ENCODE data around the gene DYSF.
"Not testable (repeated sequence)": the region's sequence is repeated elsewhere in the genome, so short reads cannot be mapped to it uniquely, and the experiment has no call there.

DYSF gene

DNA sequence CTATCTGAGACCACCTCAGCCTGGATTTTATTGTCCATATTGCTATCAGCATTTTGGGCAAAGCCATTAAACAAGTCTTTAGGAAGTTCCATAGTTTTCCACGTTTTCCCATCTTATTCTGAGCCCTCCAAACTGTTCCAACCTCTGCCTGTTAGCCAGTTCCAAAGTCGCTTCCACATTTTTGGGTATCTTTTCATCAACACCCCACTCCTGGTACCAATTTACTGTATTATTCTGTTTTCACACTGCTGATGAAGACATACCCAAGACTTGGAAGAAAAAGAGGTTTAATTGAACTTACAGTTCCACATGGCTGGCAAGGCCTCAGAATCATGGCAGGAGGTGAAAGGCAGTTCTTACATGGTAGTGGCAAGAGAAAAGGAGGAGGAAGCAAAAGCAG lies 204.9 kb downstream of the DYSF start:
- not testable (repeated sequence) for DNase-seq (ENCODE audit: low spot score)

DNA sequence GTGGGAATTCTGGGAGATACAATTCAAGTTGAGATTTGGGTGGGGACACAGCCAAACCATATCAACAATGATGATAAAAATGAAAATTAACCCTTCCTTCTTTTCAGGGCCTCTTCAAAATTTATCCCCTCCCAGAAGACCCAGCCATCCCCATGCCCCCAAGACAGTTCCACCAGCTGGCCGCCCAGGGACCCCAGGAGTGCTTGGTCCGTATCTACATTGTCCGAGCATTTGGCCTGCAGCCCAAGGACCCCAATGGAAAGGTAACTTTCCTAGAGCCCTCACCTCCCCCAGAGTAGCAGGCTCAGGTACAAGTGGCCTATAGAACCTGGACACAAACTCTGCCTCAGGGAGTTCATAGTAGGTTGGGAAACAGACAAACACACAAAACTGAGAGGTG lies 205.4 kb downstream of the DYSF start:
- DNase-seq (ENCODE audit: low spot score): no peak

DNA sequence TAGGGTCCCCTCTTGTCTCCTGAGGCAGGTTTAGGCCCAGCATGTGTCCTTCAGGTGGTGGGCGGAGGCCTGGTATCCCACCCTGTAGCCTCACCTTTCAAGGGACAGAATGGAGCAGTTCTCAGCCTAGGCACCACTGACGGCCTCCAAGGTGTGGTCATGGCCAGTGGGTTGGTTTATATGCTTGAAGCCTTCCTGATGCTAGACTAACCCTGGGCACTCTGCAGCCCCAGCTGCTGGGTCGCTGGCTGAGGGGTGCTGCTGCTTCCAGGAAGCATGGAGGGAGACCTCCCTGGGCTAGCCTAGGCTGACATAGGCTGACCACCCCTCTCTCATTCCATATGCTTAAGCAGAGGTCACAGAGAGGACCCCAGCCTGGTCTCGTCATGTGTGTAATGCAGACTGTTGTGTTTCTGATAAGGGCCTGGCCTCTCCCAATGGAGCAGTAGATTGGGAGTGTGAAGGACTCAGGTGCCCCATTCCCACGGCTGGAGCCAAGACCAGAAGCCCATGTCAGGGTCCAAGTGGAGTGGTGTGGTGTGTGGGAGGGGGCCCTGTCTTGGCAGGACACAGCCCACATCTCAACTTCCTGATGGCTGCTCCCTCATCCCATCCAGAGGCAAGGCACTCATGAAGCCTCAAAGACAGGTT lies 206.6 kb downstream of the DYSF start:
- no peak for DNase-seq (ENCODE audit: low spot score)

DNA sequence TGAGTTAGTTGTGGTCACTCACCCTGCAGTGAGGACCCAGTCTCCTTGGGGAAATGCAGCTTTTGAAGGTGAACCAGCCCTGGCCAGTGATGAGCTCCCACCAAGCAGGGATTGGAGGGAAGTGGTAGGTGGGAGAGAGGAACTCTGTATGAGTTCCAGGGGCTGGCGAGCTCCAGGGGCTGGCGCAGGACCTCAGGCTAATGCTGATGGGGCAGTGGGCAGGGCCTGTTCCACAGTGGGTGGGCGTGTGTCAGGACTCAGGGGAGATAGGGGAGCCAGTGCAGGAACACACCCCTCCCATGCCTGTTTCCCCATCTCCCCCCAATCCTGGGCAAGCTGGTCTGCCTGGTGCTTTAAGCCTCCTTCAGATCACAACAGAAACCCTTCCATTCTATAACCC lies 208.4 kb downstream of the DYSF start:
- no peak for DNase-seq (ENCODE audit: low spot score)

DNA sequence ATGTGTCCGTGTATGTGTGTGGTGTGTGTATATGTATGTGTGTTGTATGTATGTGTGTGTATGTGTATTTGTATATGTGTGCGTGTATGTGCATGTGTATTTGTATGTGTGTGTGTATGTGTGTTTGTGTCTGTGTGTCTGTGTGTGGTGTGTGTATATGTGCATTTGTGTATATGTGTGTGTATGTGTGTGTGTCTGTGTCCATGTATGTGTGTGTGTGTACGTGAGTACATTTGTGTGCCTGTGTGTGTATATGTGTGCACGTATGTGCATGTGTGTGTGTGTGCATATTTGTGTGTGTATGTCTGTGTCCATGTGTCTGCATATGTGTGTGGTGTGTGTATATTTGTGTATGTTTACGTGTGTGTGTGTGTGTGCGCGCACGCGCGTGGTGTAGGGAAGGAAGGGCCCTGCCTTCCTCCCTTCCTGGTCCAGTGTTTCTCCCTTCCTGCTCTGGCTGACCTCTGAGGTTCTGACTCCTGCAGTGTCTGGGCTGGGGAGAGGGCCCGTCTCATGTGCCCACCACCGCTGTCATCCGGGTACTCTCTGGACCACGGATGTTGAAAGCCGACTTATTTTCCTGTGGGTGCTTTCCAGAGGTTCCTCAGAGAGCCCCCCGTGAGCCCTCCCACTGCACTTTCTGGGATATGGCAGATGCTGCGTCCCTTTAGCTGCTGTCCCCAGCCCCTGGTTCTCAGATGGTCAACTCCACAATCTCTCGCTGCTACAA lies 209.5 kb downstream of the DYSF start:
- DNase-seq (ENCODE audit: low spot score): no peak

DNA sequence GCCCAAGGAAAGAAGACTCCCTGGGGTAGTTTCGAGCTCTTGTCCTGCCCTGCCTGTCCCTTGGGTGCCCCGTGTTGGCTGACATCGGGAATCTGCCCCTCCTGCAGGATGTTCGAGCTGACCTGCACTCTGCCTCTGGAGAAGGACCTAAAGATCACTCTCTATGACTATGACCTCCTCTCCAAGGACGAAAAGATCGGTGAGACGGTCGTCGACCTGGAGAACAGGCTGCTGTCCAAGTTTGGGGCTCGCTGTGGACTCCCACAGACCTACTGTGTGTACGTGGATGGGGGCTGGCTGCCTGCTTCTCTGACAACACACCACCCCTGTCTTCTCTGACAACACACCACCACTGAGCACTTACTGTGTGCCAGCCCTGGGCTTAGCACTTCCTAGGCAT lies 210.8 kb downstream of the DYSF start:
- DNase-seq (ENCODE audit: low spot score): no peak

DNA sequence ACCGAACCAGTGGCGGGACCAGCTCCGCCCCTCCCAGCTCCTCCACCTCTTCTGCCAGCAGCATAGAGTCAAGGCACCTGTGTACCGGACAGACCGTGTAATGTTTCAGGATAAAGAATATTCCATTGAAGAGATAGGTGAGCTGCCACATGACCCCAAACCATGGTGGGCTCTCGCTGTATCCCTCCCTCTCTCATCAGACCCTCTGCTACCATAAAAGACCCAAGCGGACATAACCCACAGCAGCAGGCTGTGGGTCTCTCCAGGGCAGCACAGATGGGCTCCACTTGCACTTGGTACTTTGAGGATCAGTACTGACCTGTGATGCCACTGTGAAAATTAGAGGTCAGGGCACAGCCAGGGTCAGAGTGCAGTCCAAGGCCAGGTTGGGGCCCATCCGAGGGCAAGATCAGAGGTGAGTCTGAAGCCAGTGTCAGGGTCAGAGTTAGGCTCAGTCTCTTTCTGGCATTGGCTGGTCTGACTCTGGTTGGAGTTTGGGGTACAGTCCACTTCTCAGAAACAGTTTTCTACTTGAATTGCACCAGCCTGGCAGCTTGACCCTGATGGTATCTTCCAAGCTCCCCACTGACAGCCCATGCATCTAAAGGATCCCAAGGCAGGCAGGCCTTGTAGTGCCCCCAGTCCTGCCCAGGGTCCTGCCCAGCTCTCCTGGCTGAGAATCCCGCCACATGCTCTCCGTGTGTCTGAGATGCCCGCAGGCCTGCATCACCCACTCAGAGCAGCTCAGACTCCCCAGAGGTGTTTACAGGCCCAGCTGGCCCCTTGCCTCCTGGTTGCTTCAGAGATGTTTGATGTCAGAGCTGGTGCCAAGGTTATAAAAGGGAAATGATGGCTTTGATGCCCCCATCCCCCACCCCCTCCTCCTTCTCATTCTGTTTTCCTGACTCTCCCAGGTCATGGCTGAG lies 212.1 kb downstream of the DYSF start:
- DNase-seq (ENCODE audit: low spot score): no peak

DNA sequence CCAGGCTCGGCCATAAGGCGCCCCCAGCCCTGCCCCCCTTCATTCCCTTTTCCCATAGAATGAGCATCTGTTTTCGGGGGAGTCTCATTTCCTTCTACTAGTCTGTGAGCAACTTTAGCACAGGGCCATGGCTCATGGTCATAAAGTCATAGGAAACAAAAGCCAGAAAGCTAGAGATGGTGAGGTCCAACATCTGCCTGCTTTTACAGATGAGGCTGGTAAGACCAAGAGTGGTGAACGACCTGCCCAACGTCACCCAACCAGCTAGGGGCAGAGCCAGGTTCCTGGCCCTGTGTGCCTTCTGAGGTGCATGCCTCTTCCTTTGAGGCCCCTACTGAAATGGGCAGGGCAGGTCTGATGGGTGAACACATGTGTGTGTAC lies 212.7 kb downstream of the DYSF start:
- no peak for DNase-seq (ENCODE audit: low spot score)

DNA sequence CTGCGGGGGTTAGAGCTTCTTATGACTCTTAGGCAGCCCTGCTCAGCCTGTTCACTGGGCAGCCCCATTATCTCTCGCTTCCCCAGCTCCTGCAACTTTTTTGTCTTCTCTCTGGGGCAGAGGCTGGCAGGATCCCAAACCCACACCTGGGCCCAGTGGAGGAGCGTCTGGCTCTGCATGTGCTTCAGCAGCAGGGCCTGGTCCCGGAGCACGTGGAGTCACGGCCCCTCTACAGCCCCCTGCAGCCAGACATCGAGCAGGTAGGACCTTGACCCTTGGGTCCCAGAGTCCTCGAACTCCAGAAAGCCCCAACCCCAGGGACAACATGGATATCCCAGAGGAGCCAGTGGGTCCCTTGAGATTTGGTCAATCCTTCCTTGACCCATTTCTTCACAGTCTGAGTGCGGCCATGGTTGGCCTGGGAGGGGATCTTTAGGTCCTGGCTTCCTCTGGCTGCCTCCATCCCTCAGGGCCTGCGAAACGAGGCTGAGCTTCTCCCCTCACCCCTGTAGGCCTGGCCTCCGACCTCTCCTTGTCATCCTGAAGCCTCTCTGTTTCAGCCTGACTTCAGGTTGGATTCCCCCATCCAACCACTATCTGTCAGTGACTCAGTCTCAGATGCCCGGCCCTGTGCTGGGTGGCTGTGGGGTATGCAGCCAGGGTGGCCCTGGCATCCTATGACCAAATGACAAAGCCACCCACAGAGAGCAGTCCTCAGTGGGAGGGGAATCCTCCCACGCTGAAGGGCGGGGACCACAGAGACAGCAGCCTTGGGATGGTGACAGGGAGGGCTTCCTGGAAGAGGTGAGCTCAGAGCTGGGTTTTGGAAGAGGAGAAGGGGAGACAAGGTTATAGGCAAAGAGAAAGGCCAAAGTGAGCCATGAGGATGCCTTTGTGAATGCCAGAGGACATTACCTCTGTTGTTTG lies 214.2 kb downstream of the DYSF start:
- no peak for DNase-seq (ENCODE audit: low spot score)

DNA sequence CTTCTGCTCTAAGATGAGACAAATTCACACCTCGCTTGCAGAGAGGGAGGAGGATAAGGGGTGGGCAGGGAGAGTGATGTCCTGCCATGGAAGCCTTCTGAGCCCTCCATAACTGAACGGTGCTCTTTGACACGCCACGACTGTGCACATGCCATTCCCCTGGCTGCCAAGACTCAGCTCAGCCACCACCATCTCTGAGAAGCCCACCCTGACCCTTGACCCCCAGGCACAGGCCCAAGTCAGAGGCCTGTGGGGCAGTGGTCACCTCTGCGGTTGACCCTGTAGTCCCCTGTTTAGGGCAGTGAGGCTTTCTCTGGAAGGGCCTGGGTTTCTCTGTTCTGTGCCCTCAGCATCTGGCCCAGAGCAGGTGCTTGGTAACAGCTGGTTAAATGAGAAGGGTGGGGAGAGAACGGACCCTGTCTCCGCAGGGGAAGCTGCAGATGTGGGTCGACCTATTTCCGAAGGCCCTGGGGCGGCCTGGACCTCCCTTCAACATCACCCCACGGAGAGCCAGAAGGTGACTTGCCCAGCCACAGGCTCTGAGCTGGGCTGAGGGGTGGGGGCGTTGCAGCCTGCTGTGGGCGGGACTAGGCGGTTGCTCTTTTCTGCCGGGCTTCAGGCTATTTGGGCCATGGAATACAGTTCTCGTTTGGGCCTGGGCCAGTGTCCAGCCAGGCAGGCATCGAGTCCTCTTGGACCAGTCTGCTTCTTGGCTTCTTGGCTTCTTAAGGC lies 215.1 kb downstream of the DYSF start:
- no peak for DNase-seq (ENCODE audit: low spot score)

DNA sequence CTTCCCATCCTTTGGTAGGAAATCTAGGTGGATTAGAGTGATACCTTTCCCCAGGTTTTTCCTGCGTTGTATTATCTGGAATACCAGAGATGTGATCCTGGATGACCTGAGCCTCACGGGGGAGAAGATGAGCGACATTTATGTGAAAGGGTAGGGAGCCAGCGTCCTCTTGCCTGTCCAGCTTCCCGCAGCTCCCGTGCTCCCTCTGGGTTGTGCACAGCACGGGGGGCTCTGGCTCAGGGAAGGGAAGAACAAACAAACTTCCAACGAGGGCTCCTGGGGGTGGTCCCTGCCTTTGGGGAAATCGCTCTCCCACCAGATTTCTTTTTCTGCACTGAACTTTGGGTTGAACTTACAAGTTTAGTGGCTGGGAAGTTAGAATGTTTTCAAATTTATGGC lies 215.7 kb downstream of the DYSF start:
- no peak for DNase-seq (ENCODE audit: low spot score)

DNA sequence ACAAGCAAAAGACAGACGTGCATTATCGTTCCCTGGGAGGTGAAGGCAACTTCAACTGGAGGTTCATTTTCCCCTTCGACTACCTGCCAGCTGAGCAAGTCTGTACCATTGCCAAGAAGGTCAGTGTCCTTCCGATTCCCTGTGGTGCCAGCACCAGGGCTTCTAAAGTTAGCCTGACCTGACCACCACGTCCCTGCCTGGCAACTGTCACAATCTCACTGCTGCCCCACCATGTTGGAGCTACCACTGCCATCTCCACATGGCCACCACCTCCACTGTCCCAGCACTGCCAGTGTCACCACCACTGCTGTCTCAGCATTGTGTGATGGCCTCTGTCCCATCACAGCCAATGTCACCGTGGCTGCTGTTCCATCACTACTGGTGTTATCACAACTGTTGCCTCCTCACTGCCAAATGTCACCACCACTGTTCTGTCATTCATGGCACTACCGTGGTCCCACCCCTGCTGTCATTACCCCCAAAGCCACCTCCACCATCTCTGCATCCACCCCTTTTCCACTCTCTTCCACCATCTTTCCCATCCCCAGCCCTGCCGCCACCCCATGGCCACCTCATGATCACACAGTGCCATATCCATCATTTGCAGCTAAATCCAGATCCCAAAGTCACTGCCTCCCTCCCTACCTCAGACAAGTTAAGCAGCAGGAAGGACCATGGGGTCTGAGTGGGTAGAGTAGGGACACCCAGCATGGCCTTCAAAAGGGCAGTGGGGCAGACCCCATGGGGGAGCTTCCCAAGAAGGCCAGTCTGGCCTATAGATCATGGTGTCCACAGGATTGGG lies 216.5 kb downstream of the DYSF start:
- no peak for DNase-seq (ENCODE audit: low spot score)

DNA sequence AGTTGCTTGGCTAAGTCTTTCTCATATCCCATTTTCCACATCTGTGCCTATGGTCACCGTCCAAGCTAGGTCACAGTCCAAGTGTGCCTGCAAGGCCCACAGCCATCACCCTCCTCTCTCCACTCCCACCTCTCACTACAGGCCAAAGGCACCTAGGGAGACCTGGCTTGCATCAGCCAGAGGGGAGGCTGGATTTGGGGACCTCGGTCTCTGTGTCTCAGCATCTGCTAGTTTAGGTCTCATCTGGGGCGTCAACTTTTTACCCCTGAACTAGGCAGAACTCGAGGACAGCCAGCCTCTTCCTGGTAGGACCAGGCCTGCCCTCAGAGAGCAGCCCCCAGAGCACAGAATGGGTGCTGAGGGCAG lies 217.1 kb downstream of the DYSF start:
- DNase-seq (ENCODE audit: low spot score): no peak

DNA sequence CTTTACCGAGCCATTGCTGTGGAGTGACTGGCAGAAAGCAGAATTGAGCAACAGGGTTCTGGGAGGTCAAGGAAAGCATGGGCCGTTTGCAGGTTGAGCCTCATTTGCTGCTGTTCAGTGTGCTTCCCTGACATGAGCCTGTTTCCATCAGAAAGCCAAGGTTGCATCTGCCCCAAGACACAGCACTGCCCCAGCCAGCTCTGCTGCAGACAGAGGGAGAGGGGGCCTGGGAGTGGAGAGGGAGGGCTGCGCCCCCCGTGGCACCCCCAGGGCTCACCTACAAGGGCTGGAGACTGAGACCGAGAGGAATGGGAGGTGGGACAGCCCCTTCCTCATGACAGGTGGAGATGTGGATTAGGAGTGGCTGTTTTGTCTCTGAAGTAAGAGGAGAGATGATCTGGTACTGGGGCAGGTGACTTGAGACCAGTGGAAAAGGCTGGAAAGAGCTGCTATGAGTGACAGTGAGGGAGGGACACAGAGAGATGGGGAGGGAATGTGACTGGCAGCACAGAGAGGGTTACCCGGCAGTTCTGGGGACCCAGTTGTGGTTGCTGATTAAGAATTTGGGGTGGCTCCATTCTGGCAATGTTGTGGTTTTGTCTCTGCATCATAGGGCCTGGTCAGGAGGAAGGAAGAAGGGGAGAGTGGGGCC lies 218.0 kb downstream of the DYSF start:
- DNase-seq (ENCODE audit: low spot score): no peak

DNA sequence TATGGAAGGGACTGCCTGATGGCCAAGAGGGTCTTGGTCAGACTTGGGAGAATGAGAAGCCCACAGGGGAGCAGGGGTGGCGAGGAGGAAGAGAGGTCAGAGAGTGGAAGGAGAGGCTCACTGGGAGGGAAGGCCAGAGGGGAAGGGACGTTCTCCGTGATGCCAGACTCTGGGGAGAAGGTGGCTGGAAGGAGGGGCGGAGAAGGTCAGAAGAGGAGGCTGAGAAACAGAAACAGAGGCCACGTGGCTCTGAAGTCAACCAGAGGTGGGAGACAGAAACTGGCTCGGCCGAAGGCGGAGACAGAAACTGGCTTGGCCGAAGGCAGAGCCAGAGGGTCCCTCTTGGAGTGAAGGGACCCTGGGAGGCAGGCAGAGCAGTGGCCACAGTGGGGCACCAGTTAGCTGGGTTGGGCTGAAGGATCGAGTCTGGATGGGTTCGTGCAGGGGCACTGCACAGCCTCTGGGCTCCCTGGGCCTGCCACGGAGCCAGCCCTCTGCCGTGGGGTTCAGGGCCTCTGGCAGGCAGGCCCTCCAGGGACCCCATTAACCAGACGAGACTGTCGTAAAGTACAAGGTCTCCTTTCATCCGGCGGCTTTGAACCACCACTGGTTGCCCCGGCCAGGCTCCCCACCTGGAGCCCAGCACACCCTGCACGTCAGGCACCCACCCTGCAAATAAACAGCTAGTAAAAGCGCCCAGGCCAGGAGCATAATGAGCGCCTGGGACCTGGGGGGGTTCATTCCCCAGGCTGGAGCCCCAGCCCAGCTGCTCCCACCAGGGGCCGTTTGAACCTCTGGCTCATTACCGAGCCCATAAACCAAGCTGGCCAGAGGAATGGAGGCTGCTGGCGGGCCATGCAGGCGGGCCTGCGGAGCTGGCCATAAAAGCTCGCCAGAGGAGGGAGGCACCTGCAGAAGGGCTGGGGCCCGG lies 218.8 kb downstream of the DYSF start:
- no peak for DNase-seq (ENCODE audit: low spot score)

DNA sequence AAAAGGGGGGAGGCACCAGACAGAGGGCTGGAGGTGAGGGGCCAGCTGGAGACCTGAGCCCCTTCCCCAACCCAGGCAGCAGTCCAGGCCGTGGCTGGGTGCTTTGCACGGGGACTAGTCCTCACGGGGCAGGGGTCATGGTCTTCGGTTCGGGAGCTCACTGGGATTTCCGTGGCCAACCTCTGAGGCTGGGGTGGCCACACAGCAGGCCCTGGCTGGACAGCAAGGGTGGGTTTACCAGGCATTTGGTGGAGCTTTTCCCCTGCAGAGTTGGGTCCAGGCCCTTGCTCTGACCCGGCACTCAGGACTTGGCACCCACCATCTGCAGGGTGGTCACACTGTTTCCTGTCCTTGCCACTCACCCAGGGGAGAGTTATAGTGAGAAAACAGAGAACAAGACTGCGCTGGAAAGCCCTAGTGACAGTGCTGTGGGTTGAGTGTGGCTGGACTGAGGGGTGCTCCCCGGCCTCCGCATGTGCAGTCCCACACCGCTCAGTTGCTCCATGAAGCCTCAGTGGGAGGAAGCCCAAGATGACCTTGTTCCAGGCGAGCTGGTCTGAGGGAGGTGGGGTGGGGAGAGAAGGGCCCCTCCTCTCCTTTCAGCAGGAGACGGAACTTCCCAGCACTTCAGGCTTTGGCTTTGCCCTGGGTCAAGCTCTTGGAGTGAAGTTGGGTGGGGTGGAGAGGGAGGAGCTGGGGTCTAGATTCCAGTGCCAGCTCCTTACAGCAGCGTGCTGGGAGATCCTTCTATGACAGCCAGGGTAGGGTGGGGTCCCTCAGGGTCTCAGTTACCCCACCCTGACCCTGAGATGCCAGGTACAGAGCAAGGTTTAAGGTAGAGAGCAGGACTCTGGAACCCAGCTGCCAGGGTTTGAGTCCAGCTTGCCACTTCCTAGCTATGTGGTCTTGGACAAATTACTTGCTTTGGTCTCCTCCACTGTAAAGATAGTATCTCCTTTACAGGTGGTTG lies 219.8 kb downstream of the DYSF start:
- DNase-seq (ENCODE audit: low spot score): no peak

DNA sequence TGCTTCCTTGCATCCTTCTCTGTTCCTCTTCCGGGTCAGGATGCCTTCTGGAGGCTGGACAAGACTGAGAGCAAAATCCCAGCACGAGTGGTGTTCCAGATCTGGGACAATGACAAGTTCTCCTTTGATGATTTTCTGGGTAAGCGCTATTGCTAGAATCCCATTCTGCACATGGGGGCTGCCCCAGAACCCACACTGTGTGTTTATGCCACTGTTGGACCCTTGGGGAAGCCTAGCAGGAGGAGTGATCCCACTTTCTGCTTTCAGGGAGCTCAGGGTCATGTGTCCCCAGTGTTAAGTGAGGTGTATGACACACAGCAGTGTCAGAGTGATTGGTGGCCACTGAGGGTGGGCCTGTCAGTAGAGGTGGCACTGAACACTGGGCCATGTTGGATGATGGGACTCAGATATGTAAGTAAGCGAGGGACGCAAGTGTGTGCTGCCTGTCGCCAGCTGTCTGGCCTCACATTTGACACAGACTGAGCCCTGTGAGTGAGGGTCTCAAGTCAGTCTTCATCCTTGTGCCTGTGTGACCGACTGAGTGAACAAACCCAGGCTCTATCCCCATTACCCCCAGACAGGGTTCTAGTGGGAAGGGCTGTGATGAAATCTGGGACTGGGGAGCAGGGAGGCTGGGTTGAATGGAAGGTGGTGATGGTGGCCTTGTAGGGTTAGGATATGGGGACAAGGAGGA lies 220.9 kb downstream of the DYSF start:
- no peak for DNase-seq (ENCODE audit: low spot score)
